GOT3 (cell line): ENCODE measurements around the gene HGF.

Experiments
- DNase-seq: peaks from one replicate; lab custom pipeline; 2025; ENCODE audit warnings: mixed read lengths; lab: John Stamatoyannopoulos, UW

The HGF gene

GRCh38 chr7:81682873-81683272, 87.0 kb downstream of the HGF start:
- no peak for DNase-seq

GRCh38 chr7:81680120-81680519, 89.7 kb downstream of the HGF start:
- DNase-seq = no peak

GRCh38 chr7:81676813-81677212, 93.0 kb downstream of the HGF start:
- DNase-seq = no peak

- DNase-seq = no peak
These were observed 93.6 kb downstream of the HGF start for GRCh38 chr7:81676105-81676811.

GRCh38 chr7:81674431-81674830, 95.4 kb downstream of the HGF start:
- no peak for DNase-seq

DNA sequence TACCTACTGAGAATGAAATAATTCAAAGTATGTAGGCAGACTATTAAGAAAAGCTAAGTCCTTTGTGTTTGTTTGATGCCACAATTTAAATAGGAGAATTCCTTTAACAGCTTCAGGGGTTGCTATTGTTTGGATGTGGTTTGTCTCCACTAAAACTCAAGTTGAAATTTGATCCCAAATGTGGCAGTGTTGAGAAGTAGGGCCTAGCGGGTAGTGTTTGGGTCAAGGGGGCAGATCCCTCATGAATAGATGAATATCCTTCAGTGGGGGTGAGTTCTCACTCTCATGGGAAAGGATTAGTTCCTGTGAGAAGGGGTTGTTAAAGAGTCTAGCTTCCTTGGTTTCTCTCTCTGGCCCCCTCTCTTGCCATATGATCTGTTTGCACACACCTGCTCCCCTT, 97.0 kb downstream of the HGF start:
- DNase-seq = no peak

DNA sequence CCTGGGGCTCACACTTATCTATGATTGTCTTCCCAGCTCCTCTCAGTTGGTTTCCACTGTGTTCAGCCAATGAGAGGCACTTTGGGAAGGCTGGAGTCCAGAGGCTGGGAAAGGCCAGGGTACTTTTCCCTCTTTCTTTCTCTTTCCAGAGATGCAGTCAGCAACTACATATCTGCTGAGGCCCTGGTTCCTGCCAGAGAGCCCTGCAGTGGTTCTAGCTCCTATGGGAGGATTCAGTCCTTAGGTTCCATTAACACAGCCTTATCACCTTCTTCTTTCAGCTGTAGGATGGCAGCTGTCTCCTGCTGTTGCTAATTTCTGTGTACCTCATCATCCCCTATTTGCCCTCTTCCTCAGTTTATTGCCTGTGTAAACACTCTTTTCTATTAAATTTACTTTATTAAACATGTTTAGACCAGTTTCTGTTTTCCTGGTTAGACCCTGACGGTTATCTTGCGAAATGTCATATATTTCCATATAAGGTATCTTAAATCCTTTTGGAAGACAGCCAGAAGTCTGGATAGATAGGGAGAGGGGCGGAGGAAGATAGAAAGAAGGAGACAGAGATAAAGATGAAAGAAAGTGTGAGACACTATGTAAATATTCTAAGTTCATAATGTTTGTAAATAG, 100.3 kb downstream of the HGF start:
- no peak for DNase-seq

GRCh38 chr7:81666209-81666608, 103.6 kb downstream of the HGF start:
- no peak for DNase-seq

DNA sequence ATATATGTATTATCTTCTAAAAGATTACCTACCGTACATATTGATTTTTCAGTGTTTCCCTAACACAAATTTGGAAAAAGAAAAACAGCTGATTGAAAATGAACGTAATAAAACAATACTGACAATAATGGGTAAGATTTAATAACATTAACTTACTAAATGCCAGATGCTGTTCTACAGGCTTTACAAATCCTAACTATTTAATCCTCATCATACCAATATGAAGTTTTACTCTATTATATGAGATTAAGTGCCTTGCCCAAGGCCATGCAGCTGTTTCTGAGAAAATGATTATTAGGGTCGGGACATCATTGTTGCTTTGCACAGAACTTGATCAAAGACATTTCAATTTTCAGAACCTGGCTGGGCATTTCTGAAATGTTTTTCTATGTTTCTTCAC, 104.6 kb downstream of the HGF start:
- no peak for DNase-seq

GRCh38 chr7:81664304-81664703, 105.5 kb downstream of the HGF start:
- DNase-seq = no peak

DNA sequence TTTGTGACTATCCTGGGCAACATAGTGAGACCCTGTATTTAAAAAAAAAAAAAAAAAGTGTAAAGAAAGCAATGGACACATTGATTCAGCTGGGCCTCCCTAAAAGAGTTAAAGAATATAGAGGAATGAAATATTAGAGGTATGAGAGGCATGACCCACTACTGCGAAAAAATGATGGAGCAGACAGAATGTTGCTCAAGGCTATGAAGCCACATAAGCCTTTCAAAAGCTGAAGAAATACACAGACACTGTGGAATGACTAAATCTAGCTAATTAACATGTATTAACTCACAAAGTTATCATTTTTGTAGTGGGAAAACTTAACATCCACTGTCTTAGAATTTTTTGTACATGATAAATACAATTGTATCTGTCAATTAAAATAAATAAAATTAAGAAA, 107.3 kb downstream of the HGF start:
- DNase-seq = no peak

DNA sequence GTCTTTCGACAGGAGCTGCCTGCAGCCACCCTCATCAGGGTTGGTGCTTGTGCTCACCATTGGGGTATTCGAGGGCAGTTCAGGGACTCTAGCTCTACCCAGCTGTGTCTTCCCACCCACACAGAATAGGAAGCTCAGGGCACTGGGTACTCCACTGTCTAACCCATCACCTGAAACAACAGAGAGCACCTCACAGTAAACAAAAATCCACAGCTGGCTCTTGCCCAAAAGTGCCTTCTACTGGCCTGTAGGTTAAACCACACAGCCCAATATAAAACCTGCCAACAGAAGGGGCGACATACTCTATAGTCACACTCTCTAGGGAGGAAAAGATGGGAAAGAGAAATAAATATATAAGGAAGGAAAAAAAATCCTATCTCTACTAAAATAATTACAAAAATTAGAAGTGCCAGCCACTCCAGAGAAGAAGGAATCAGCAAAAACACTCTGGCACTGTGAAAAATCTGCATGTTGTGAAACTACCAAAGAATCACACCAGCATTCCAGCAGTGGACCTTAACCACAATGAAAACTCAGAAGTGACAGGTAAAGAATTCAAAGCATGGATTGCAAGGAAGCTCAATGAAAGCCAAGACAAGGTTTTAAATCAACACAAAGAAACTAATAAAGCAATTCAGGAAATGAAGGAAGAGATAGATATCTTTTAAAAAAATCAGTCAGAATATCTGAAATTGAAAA, 110.0 kb downstream of the HGF start:
- DNase-seq = no peak

GRCh38 chr7:81657551-81657950, 112.3 kb downstream of the HGF start:
- DNase-seq = no peak

DNA sequence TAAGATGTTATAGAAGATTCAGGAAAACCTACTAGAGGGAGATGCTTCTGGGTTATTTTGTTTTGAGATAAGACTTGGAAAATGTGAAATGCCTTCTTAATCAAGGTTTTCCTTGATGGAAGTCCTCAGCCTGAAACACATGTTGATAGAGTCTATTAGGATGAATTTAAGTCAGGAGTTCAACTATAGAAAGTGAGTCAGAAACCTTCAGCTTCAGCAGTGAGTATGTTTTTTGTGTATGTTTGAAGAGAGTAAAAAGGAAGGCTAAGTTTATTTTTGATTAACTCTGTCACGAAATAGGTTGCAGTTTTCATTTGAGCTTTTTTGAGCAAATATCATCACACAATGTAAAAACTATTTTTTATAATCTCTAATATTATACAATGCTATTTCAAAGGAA, 114.6 kb downstream of the HGF start:
- DNase-seq = no peak

DNA sequence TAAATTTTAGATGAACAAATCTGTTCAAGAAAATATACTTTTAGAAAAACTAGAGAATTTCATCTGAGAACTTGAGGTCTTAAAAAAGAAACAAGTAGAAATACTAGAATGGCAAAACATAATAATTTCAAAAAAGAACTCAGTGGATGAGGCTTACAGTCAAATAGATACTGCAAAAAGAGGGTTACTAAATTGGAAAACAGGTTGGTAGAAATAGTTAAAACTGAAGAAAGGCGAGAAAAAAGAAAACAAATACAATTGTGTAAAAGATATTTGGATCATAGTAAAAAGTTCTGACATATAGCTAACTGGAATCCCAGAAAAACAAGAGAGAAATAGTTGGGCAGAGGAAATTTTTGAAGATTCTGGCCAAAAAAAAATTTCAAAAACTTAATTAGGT, 117.6 kb downstream of the HGF start:
- no peak for DNase-seq
